Peyer's patch (tissue), 4 donors: ENCODE results near the gene CDC25B. TPM values are rescaled to one million over a fixed set of nuclear protein-coding genes. Genes with fewer than 3 reads are reported as not detected.

Source experiments
- DNase-seq, 3 donors: peaks; one replicate each; pipeline ENCODE4 v3.0.0-alpha.2; 2017 to 2019
- H3K27ac ChIP-seq, 4 donors: fragments of 200-600 bp; sonication (generic); one replicate each; pipeline ENCODE4 v1.5.1; 2016 to 2019
- H3K27me3 ChIP-seq, 2 donors: fragments of 200-600 bp; sonication (generic); one replicate each; pipeline ENCODE4 v1.5.1; 2019
- H3K36me3 ChIP-seq, 3 donors: fragments of 200-600 bp; sonication (generic); one replicate each; pipeline ENCODE4 v1.5.1; 2016 to 2019
- H3K4me1 ChIP-seq, 4 donors: fragments of 200-600 bp; sonication (generic); one replicate each; pipeline ENCODE4 v1.5.1; 2016 to 2019
- H3K4me3 ChIP-seq, 4 donors: fragments of 200-600 bp; sonication (generic); 1 replicate in 3 of 4; 2 replicates in 1 of 4; pipeline ENCODE4 v1.5.1; 2016 to 2019; ENCODE audit warnings: mild to moderate bottlenecking in 1 of 4
- H3K9me3 ChIP-seq, 4 donors: fragments of 200-600 bp; sonication (generic); one replicate each; pipeline ENCODE4 v1.5.1; 2016 to 2019; ENCODE audit warnings: mild to moderate bottlenecking in 1 of 4
- CTCF ChIP-seq, 6 experiments: fragments of 450-650 bp in 4 of 6; fragments of 200-600 bp in 2 of 6; sonication (generic) in 1 of 6; IDR thresholded peaks; one replicate each; pipeline ENCODE4 v1.5.1; 2017 to 2019; ENCODE audit warnings: antibody characterized with exemption in 6 of 6, mild to moderate bottlenecking in 3 of 6, moderate library complexity in 1 of 6
- POLR2A ChIP-seq, 2 donors: fragments of 450-650 bp; IDR thresholded peaks; one replicate each; pipeline ENCODE4 v1.5.1; 2017; ENCODE audit warnings: antibody characterized with exemption in 2 of 2, mild to moderate bottlenecking in 2 of 2, moderate library complexity in 2 of 2
- total RNA-seq, 4 donors: library from RNA; depleted of rRNA; stranded (reverse); fragments of >200 nt; gene quantifications; one replicate each; pipeline ENCODE4 v1.1.0, GENCODE V29; 2016

Gene CDC25B
- total RNA-seq, 4 donors from 2014 or later, result 14.2 to 202 (median 34.1) TPM

- H3K27me3 ChIP-seq, result no peaks in the 10 kb centered on the region
- H3K9me3 ChIP-seq, result no peaks in the 10 kb centered on the region
- H3K36me3 ChIP-seq, result peaks cover 0 to 52% (median 0%) of the 10 kb centered on the region in 3 donors
- H3K27ac ChIP-seq, result peak overlapping the region in 1 of 4 donors; percentile 94
- no peak overlapping the region for H3K4me3 ChIP-seq
- H3K4me1 ChIP-seq, result peaks cover 16 to 58% (median 22%) of the 10 kb centered on the region in 4 donors
- peak in 1 of 3 donors; percentile 32 for DNase-seq
- no peak for TF ChIP-seq CTCF (IDR thresholded peaks at IDR 0.05)
Observed at GRCh38 chr20:3803854-3804253, 7.7 kb downstream of the CDC25B start.

- H3K4me3 ChIP-seq, result no peak overlapping the region
- H3K4me1 ChIP-seq, result peaks cover 14 to 54% (median 19%) of the 10 kb centered on the region in 4 donors
- DNase-seq, result no peak
- no peaks in the 10 kb centered on the region for H3K27me3 ChIP-seq
- H3K36me3 ChIP-seq, result peaks cover 0 to 52% (median 0%) of the 10 kb centered on the region in 3 donors
- TF ChIP-seq CTCF (IDR thresholded peaks at IDR 0.05) (no peak), POLR2A (IDR thresholded peaks at IDR 0.05) (no peak)
- H3K27ac ChIP-seq, result peak overlapping the region in 3 of 4 donors; percentile 31 to 95 (median 94)
- no peaks in the 10 kb centered on the region for H3K9me3 ChIP-seq
Observed at GRCh38 chr20:3804254-3804751, 8.2 kb downstream of the CDC25B start.

- H3K36me3 ChIP-seq, result peaks cover 0 to 52% (median 0%) of the 10 kb centered on the region in 3 donors
- peak overlapping the region in 3 of 4 donors; percentile 31 to 95 (median 94) for H3K27ac ChIP-seq
- no peak for TF ChIP-seq POLR2A (IDR thresholded peaks at IDR 0.05)
- no peak for TF ChIP-seq CTCF (IDR thresholded peaks at IDR 0.05)
- no peak overlapping the region for H3K4me3 ChIP-seq
- peak in 1 of 3 donors; percentile 39 for DNase-seq
- H3K4me1 ChIP-seq, result peaks cover 10 to 49% (median 15%) of the 10 kb centered on the region in 4 donors
- H3K9me3 ChIP-seq, result no peaks in the 10 kb centered on the region
- no peaks in the 10 kb centered on the region for H3K27me3 ChIP-seq
Observed at GRCh38 chr20:3804781-3805180, 8.7 kb downstream of the CDC25B start.

GRCh38 chr20:3808544-3808943 lies 12.4 kb downstream of the CDC25B start:
- peaks cover 0 to 66% (median 12%) of the 10 kb centered on the region in 4 donors for H3K4me1 ChIP-seq
- peak overlapping the region; percentile 43 to 95 (median 90) for H3K27ac ChIP-seq
- no peak for TF ChIP-seq CTCF (IDR thresholded peaks at IDR 0.05)
- TF ChIP-seq POLR2A (IDR thresholded peaks at IDR 0.05), result no peak
- no peaks in the 10 kb centered on the region for H3K27me3 ChIP-seq
- no peak overlapping the region for H3K4me3 ChIP-seq
- peaks cover 0 to 19% (median 0%) of the 10 kb centered on the region in 3 donors for H3K36me3 ChIP-seq
- H3K9me3 ChIP-seq, result no peaks in the 10 kb centered on the region
- DNase-seq, result no peak

GRCh38 chr20:3811467-3812258 lies 15.6 kb downstream of the CDC25B start:
- H3K4me3 ChIP-seq, result peak overlapping the region; percentile 6 to 53 (median 28)
- TF ChIP-seq POLR2A (IDR thresholded peaks at IDR 0.05) (peak; percentile 56 to 78), CTCF (IDR thresholded peaks at IDR 0.05) (no peak)
- H3K4me1 ChIP-seq, result peaks cover 0 to 51% (median 10%) of the 10 kb centered on the region in 4 donors

More at GRCh38 chr20:3811467-3812258, 15.6 kb downstream of the CDC25B start:
- Histone ChIP-seq H3K9me3 (no peaks in the 10 kb centered on the region), H3K36me3 (no peaks in the 10 kb centered on the region), H3K27me3 (no peaks in the 10 kb centered on the region), H3K27ac (peak overlapping the region; percentile 73 to 96 (median 86))
- peak; percentile 78 to 99 (median 97) for DNase-seq
